Ramos (cell line): ENCODE results near the gene OGN.
"Not testable (repeated sequence)": the region's sequence is repeated elsewhere in the genome, so short reads cannot be mapped to it uniquely, and the experiment has no call there.

Source experiments
- in situ Hi-C: fragments of 300-500 bp; cut with MboI; formaldehyde crosslinking; loops from one replicate; pipeline ENCODE4 v1.14.3; 2022; ENCODE audit warnings: low sequenced_read_pairs; ENCODE audit not compliant: unreplicated experiment

OGN gene

GRCh38 chr9:92404042-92404836 lies at the start of gene OGN:
TSS of gene OGN (minus strand) at chr9:92404578. CDS start at chr9:92403407, 1,171 bp downstream.
- in situ Hi-C loops: no loop called here

DNA sequence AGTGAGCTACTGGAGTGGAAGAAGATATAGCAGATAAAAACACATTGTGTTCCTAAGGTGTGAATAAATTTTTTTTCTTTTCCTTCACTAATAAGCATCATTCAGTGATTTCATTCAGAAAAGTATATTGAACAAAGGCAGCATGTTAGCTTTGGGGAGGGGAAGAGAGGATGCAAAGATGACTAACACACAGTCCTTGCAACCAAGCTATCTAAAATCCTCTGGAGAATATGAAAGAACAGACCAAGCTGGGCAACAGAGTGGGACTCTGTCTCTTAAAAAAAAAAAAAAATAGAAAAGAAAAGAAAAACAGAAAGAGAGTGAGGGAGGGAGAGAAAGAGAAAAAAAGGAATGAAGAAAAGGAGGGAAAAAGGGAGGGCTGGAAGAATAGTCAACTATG lies 42.2 kb upstream of the OGN start:
- in situ Hi-C loops: no loop called here

DNA sequence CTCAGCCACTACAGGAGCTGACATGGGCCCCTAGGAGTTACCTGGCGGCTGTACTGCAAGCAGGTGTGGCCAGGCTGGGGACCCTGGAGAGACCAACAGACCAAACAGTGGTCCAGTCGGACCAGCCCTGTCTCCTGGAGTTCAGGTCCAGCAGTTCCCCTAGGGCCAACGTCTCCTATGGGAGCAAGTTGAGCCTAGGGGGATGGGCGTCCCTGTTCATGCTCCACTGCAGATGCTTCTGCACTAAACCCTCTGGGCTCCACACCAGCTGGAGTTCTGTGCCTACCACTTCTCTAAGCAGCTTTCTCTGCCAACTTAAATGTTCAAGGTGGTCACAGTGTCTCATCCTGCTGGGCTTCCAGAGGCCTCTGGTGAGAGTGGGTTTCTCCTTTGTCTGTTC lies 40.5 kb upstream of the OGN start:
- in situ Hi-C loops: no loop called here

DNA sequence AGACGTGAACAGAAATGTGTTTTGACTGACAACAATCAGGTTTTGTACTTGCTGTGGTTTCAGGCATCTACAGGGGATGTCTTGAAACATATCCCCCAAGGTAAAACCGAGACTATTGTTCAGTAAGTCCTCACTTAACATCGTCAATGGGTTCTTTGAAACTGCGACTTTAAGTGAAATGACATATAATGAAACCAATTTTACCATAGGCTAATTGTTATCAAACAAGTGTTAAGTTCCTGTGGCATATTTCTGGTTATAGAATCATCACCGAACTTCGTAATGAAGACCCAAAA lies 36.3 kb upstream of the OGN start:
- in situ Hi-C loops: no loop called here

GRCh38 chr9:92439921-92440750 lies 35.8 kb upstream of the OGN start:
- in situ Hi-C loops: loop anchor here (10.0 kb wide), 1 partner anchor 305 kb away; no protein-coding TSS in a partner anchor

DNA sequence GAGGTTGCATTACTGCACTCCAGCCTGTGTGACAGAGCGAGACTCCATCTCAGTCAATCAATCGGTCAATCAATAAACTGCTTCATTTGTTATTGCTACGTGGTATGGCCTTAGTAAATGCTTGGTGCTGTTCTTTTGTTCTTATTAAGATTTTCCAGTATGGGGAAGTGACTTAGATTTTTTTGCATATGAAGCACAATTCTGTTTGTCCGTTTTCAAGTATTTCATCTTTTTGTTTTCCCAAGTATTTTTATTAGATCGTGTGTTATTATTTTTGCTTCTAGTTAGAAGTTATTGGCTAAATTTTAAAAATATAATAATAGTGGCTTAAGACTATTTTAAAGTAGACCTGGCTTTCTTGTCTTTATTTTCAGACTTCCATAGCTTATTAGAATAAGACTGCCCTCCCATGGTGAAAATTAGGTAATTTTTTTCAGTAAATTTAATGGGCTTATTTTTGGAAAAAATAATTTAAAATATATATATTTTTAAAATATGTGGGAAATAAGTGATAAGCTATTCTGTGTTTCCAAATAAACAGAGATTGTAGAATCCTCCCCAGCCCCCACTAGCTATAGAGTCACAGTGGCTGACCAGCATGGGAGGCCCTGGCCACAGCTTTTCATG lies 34.6 kb upstream of the OGN start:
- in situ Hi-C loops: loop anchor here (10.0 kb wide), 1 partner anchor 304 kb away; no protein-coding TSS in a partner anchor

- in situ Hi-C loops: loop anchor here (10.0 kb wide), 1 partner anchor 300 kb away; no protein-coding TSS in a partner anchor
These were observed 30.9 kb upstream of the OGN start for GRCh38 chr9:92435263-92435662.

- in situ Hi-C loops: loop anchor here (10.0 kb wide), 1 partner anchor 298 kb away; no protein-coding TSS in a partner anchor
These were observed 28.7 kb upstream of the OGN start for GRCh38 chr9:92432972-92433548.

DNA sequence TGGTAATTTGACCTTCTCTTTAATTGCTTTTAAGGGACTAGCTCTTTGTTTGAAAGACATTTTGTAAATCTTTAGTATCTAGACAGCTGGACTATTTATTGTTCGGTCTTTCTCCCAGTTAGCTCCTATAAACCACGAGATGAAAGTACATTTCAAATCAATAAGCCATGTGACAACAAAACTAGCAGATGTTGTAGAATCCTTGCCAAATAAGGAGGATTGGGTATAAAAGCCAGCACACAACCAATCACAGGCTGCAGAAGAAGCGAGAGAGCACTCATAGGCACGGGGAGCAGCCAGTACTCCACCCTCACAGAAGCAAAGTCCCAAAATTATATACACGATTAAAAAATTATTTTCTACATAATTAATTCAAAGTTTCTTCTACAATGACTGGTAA lies 28.0 kb upstream of the OGN start:
- in situ Hi-C loops: loop anchor here (10.0 kb wide), 1 partner anchor 298 kb away; no protein-coding TSS in a partner anchor

DNA sequence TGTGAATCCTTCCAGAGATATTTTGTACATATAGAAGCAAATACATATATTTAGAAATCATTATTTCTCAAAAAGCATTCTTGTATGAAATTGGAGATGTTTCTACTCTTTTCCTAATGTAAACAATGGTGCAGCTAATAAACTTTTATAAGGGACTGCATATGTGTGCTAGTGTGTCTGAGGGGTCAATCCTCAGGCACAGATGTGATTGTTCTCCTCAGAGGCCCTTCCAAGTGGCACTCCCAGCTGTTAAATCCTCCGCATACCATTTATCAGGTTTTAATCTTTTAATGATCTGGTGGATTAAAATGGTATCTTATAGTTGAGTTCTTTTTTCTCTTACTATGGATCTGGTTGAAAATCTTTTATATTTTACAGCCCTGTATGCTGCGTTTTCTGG lies 25.5 kb upstream of the OGN start:
- in situ Hi-C loops: loop anchor here (10.0 kb wide), 1 partner anchor 295 kb away; no protein-coding TSS in a partner anchor

DNA sequence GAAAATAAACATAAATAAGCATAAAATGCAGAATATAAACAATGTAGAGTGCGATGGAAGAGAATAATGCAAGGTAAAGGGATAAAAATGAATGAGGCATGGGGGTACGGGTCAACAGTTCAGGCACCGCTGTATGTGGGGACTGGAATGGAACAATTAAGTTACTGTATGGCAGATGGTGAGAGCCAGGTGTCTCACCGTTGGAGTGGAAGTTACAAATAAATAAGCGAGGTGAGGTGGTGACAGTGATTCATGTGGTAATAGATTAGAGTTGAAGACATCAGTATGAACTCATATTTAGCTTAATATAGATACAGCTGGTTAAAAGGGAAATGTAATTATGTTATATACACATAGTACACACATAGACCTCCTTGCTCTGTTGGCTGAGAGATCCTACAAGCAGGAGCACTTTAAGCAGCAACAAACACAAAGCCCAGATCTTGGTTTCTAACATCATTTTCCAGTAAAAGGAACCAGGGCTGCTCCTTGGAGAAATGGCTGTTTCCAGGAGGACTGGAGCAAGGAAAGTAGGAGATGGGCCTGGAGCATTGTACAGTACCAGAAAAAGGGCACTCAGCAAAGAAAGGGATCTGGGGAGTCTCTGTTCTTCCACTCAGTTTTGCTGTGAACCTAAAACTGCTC lies 22.2 kb upstream of the OGN start:
- in situ Hi-C loops: no loop called here

DNA sequence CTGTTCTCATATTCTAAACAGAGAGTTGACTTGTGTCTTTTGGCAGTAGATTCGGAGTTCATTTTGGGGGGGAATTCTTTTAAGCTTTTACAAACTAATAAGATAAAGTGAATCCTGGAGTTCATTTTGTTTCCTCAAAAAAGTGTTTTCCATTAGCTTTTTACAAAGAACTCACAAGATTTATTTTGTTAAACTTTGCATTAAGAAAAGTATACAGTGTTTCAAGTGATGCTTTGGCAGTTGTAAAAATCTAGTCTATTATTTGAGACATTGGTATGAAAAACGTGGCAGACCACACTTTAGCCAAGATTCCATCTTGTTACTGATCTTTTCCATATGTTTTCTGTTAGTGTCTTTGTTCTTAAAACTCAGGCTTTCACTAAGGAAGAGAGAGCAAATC lies 21.1 kb upstream of the OGN start:
- in situ Hi-C loops: no loop called here

DNA sequence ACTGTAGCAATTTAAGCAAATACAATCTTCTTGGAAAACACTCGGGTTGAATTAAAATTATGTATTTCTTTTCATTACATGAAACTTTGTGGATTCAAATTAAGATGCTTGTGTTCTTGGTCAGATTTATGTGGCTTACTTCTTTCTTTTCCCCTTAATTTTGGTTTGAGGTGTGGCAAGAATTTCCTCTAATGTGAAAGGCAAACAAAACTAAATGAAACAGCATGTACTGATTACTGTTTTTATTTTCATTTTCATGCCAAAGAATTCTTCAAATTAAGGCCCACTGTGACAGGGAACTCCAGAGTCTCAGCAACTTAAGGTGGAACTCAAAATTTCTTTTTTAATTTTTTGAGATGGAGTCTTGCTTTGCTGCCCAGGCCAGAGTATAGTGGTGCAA lies 20.0 kb upstream of the OGN start, which contains the start of gene OMD:
TSS of gene OMD (minus strand) at position 132 of the 400 bp plus-strand sequence. CDS start 6,913 bp downstream, outside the sequence.
- in situ Hi-C loops: no loop called here

DNA sequence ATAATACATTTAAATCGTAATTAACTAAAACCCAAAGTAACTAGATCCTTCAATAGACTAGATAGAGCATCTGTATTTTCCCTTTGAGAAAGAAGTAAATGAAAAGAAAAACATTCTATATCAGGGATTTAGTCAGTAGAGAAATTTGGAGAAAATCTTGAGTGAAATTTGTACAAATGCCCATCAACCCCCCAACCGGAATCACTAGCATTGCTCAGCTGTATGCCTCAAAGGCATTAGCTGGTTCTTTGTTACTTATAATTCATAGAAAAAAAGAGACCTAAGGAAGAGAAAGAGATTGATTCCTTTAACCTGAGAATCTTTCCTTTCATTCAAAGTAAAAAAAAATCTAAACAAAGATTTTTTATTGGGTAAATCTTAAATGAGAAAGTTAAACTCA lies 19.2 kb upstream of the OGN start:
- in situ Hi-C loops: no loop called here

DNA sequence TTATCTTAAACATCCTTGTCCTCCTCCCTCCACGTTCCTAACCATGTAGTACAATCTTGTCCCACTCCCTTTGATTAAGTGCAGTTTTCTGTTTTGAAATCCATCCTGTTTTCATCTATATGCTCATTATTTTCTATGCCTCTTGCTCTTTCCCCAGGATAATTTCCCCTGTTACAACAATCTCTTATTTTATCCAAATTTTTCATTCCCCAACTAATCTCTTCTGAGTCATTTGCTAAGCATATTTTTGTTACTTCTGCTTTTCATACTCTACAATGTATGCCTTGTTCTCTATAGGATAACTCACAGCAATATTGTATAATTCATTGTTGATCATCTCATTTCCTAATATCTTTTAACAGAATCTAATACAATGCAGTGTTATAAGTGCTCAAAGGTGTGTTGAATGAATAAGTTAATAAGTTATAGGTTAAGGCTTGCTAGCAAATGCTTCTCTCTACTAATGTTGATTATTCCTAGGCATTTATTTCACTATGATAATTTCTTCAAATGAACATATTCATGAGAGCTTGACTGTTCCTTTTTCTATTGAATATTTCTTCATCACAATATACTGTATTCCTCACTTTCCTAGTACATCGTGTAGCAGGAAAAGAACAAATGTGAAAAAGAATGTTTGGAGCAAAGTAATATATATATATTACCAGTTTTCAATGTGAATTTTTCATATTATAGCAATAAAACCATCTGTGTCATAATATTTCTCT lies 18.4 kb upstream of the OGN start:
- in situ Hi-C loops: no loop called here

DNA sequence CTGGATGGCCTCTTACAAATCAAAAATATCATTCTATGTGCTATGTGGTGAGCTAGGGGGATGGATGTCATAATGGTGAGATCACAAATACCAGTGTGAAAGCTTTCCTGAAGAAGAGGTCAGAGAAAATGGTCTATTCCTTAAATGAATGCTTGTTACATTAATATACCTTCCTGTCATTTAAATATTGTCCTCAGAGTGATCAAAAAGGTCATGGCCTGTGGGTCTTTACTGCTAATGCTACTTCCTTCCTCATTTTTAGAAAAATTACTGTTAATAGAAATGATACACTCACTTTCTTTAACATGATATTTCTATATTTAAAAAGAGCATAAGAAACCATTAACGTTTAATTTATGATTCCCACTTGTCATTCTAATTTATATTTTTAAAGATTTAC lies 10.2 kb upstream of the OGN start:
- in situ Hi-C loops: no loop called here

DNA sequence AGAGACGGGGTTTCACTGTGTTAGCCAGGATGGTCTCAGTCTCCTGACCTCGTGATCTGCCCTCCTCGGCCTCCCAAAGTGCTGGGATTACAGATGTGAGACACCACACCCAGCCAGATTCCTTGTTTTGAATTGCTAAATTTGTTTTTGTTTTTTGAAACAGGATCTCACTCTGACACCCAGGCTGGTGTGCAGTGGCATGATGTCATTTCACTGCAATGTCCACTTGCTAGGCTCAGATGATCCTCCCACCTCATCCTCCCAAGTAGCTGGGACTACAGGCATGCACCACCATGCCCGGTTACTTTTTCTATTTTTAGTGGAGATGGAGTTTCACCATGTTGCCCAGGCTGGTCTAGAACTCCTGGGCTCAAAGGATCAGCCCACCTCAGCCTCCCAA lies 6.8 kb upstream of the OGN start:
- in situ Hi-C loops: not testable (repeated sequence)

- in situ Hi-C loops: no loop called here
These were observed 4.5 kb upstream of the OGN start for GRCh38 chr9:92408747-92409478.

DNA sequence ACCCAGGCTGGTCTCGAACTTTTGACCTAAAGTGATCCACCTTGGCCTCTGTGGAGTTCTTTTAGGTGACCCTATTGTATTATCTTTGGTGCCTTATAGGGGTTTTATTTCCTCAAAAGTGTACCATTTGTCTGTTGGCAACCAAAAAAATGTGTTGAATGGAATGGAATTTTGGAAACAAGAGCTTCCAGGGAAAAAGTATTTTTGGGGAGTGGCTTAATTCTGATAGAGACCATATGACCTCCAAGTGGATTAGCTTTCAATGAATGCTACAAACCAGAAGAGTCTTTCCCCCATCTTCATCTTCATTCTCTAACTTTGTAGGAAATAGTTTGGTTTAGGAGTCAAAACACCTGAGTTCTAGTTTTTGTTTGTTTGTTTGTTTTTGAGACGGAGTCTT lies 3.4 kb upstream of the OGN start:
- in situ Hi-C loops: no loop called here
